ENCODE measurements around the gene ERP44. TPM values are rescaled to one million over a fixed set of nuclear protein-coding genes. Genes with fewer than 3 reads are reported as not detected.

ERP44 gene
- total and polyA plus RNA-seq, 12 donors = 12.9 to 43.7 (median 21.3) TPM

GRCh38 chr9:99986642-99987041, 112.2 kb downstream of the ERP44 start:
- Histone ChIP-seq H3K4me1 (replicated peaks in 1 of 2) (peaks cover 0 to 6% of the 10 kb centered on the region in 2 donors), H3K27ac (no peak overlapping the region), H3K9me3 (replicated peaks in 1 of 3) (peaks cover 0 to 8% (median 0%) of the 10 kb centered on the region in 3 donors), H3K27me3 (no peaks in the 10 kb centered on the region), H3K4me3 (no peak overlapping the region), H3K36me3 (replicated peaks in 1 of 2) (peaks cover 0 to 6% of the 10 kb centered on the region in 2 donors)
- no peak for TF ChIP-seq POLR2A (IDR thresholded peaks at IDR 0.05)
- no peak for TF ChIP-seq CTCF (IDR thresholded peaks at IDR 0.05)
- intact Hi-C loops (cut with DNase I) = no loop called here
- no peak for DNase-seq

DNA sequence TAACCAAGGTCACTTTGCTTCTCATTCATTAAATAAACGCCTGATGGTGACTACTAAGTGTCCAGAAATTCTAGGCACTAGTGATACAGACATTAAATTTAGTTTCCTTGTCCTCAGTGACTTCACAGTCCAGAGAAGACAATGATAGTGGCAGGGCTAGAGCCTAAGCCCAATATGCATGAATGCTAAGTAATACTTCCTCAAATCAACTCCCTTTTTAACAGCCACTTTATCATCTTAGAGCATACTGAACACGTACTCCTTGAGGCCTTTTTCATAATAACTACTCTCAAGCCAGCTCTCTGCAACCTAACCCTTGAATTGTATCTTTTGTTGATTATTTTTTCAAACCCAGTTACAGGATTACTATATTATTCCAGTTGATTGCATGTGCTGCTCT, 118.2 kb downstream of the ERP44 start:
- Histone ChIP-seq H3K36me3 (replicated peaks in 1 of 2) (peaks cover 0 to 6% of the 10 kb centered on the region in 2 donors), H3K4me1 (replicated peaks in 1 of 2) (no peaks in the 10 kb centered on the region), H3K27ac (no peak overlapping the region), H3K4me3 (no peak overlapping the region), H3K27me3 (no peaks in the 10 kb centered on the region), H3K9me3 (replicated peaks in 1 of 3) (no peaks in the 10 kb centered on the region)
- 72 to 81% (median 78%) methylated on average over 2 of the region's 2 CpGs for WGBS, 4 donors
- intact Hi-C loops (cut with DNase I) = no loop called here
- DNase-seq = no peak
- TF ChIP-seq CTCF (IDR thresholded peaks at IDR 0.05) (no peak), POLR2A (IDR thresholded peaks at IDR 0.05) (no peak)

DNA sequence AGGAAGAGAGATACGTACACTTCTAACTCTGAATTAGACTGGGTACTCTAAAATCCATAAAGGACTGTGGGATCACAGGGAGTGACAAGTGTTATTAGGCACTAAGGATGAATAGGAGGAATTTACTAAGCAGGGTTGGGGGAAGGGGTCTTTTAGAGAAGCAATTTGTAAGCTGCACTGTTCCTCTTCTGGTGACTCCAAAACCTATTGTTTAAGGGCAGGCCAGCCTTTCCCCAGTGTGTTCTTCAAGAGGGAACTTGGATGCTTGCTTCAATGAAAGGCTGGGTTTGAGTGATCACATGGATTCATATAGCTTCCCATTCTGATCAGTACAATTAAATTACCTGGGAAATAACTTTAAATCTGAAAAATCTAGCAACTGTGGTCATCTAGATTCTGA, 120.6 kb downstream of the ERP44 start:
- no peak for TF ChIP-seq POLR2A (IDR thresholded peaks at IDR 0.05)
- TF ChIP-seq CTCF (IDR thresholded peaks at IDR 0.05) = no peak
- DNase-seq = no peak
- Histone ChIP-seq H3K4me1 (replicated peaks in 1 of 2) (no peaks in the 10 kb centered on the region), H3K4me3 (no peak overlapping the region), H3K27ac (no peak overlapping the region), H3K9me3 (replicated peaks in 1 of 3) (no peaks in the 10 kb centered on the region), H3K36me3 (replicated peaks in 1 of 2) (peaks cover 0 to 6% of the 10 kb centered on the region in 2 donors), H3K27me3 (no peaks in the 10 kb centered on the region)
- WGBS, 4 donors = 90 to 100% (median 96%) methylated on average over 1 of the region's 1 CpG
- intact Hi-C loops (cut with DNase I) = no loop called here

GRCh38 chr9:99977033-99977792, 121.6 kb downstream of the ERP44 start:
- no peaks in the 10 kb centered on the region for H3K4me1 ChIP-seq (replicated peaks in 1 of 2)
- no peak overlapping the region for H3K27ac ChIP-seq
- no peak overlapping the region for H3K4me3 ChIP-seq
- DNase-seq = no peak
- H3K27me3 ChIP-seq = no peaks in the 10 kb centered on the region
- 95 to 98% (median 97%) methylated on average over 3 of the region's 3 CpGs for WGBS, 4 donors
- H3K9me3 ChIP-seq (replicated peaks in 1 of 3) = no peaks in the 10 kb centered on the region
- H3K36me3 ChIP-seq (replicated peaks in 1 of 2) = no peaks in the 10 kb centered on the region
- no peak for TF ChIP-seq POLR2A (IDR thresholded peaks at IDR 0.05)
- TF ChIP-seq CTCF (IDR thresholded peaks at IDR 0.05) = no peak
- intact Hi-C loops (cut with DNase I) = no loop called here
